ENCODE results near the gene DDX50. TPM values are rescaled to one million over a fixed set of nuclear protein-coding genes. Genes with fewer than 3 reads are reported as not detected.

Gene DDX50
- total RNA-seq, 4 donors from 2014 or later, result 25.9 to 52.7 (median 38.3) TPM

DNA sequence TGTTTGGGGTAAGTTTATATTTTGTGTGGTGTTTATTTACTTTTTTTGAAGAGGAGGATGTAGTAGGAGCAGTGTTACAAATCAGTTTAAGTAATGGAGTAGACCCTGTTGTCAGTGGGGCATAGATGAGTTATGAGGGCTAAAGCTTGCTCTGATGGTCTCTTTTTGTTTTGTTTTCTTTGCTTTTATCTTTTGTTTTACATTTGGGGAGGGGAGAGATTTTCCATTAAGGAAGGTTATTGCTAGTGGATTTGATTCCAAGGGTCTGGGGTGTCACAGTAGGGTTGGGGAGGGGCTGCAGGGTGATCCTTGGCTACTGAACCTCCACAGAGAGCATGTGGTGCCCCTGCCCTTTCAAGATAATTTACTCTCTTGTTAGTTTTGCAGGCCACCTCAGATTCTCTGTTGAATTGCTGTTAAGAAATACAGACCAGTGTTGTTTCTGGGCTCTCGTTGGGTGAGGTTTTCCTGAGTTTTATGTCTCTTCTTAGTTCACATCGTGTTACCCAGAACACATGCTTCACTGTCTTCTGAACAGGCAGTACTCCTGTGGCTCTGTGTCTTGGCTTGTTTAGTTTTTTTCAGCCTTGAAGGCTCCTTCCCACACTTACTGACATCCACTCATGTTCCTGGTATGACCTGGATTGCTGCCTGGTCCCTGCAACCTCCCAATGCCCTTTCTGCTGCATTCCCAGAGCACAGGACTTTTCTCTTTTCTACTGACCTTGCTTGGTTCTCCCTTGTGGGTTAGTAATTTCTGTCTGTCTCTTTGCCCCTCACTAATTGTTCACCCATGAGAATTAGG, 91.7 kb downstream of the DDX50 start:
- peak in 1 of 2 donors; percentile 54 for DNase-seq (ENCODE audit: low spot score in 2 of 2)
- H3K36me3 ChIP-seq, result no peaks in the 10 kb centered on the region
- H3K4me3 ChIP-seq, result no peak overlapping the region
- H3K27me3 ChIP-seq, result no peaks in the 10 kb centered on the region
- TF ChIP-seq, protein P1, sequence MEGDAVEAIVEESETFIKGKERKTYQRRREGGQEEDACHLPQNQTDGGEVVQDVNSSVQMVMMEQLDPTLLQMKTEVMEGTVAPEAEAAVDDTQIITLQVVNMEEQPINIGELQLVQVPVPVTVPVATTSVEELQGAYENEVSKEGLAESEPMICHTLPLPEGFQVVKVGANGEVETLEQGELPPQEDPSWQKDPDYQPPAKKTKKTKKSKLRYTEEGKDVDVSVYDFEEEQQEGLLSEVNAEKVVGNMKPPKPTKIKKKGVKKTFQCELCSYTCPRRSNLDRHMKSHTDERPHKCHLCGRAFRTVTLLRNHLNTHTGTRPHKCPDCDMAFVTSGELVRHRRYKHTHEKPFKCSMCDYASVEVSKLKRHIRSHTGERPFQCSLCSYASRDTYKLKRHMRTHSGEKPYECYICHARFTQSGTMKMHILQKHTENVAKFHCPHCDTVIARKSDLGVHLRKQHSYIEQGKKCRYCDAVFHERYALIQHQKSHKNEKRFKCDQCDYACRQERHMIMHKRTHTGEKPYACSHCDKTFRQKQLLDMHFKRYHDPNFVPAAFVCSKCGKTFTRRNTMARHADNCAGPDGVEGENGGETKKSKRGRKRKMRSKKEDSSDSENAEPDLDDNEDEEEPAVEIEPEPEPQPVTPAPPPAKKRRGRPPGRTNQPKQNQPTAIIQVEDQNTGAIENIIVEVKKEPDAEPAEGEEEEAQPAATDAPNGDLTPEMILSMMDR (IDR thresholded peaks at IDR 0.05), result no peak
- peak in 1 of 2 donors; percentile 72 for TF ChIP-seq EP300 (IDR thresholded peaks at IDR 0.05)
- no peak for TF ChIP-seq POLR2A (IDR thresholded peaks at IDR 0.05)
- WGBS, 2 donors, result 12% methylated on average over 2 of the region's 2 CpGs
- H3K4me1 ChIP-seq, result peaks cover 0 to 64% (median 38%) of the 10 kb centered on the region in 4 donors
- no peaks in the 10 kb centered on the region for H3K9me3 ChIP-seq
- peak overlapping the region; percentile 31 to 86 (median 66) for H3K27ac ChIP-seq

Small RNA genes lying within 50 kb of the gene (small RNA-seq; reads per million reads assigned to genes)
- not detected for gene RNU6-571P

Other genes starting within 250 kb of the DDX50 start
- 10 to 100 TPM; 45.4 to 88.5 (median 53.5) TPM for gene CCAR1, start 180.1 kb upstream of the DDX50 start, total RNA-seq
- 1 to 10 TPM; 1.2 to 5.7 (median 3.2) TPM for gene STOX1, start 73.8 kb upstream of the DDX50 start, total RNA-seq
- gene DDX21, start 54.9 kb downstream of the DDX50 start, total RNA-seq, result 10 to 100 TPM; 39.3 to 49.5 (median 41.1) TPM
- gene KIFBP, start 87.5 kb downstream of the DDX50 start, total RNA-seq, result 10 to 100 TPM; 28.0 to 51.3 (median 43.5) TPM
- 100 to 1,000 TPM in 3 of 4 donors, 10 to 100 TPM in 1; 90.0 to 313 (median 105) TPM for gene SRGN, start 186.8 kb downstream of the DDX50 start, total RNA-seq
- gene VPS26A, start 222.9 kb downstream of the DDX50 start, total RNA-seq, result 10 to 100 TPM; 36.8 to 51.1 (median 39.0) TPM

All from tibial nerve (tissue), 4 donors.